Stimulated activated naive CD4-positive, alpha-beta T cell (primary cell): ENCODE measurements around the gene SNRPB.

Source experiments
- DNase-seq, 6 experiments: peaks; one replicate each; lab custom pipeline; 2025; lab: John Stamatoyannopoulos, UW

SNRPB gene

GRCh38 chr20:2475850-2476741 is 5.5 kb upstream of the SNRPB start:
- no peak for DNase-seq

- no peak for DNase-seq
These were observed 2.9 kb upstream of the SNRPB start for GRCh38 chr20:2473516-2473915.

- peak; percentile 57 to 86 (median 69) for DNase-seq
These were observed 582 bp downstream of the SNRPB start for GRCh38 chr20:2469991-2470422.

- no peak for DNase-seq
These were observed 1.8 kb downstream of the SNRPB start for GRCh38 chr20:2468581-2469407.

- no peak for DNase-seq
These were observed 3.2 kb downstream of the SNRPB start for GRCh38 chr20:2467412-2467811.

- no peak for DNase-seq
These were observed 5.5 kb downstream of the SNRPB start for GRCh38 chr20:2465100-2465499.

GRCh38 chr20:2463616-2464365 is 6.8 kb downstream of the SNRPB start:
- DNase-seq: no peak

GRCh38 chr20:2462484-2462883 is 8.1 kb downstream of the SNRPB start:
- no peak for DNase-seq

GRCh38 chr20:2460752-2461424 is 9.7 kb downstream of the SNRPB start:
- DNase-seq: no peak

GRCh38 chr20:2459981-2460751 is 10.4 kb downstream of the SNRPB start:
- no peak for DNase-seq

GRCh38 chr20:2458919-2459499 is 11.6 kb downstream of the SNRPB start:
- no peak for DNase-seq

GRCh38 chr20:2455771-2456497 is 14.7 kb downstream of the SNRPB start:
- DNase-seq: no peak

- DNase-seq: no peak
These were observed 16.8 kb downstream of the SNRPB start for GRCh38 chr20:2453792-2454191.

- peak; percentile 5 to 46 (median 27) for DNase-seq
These were observed 18.5 kb downstream of the SNRPB start for GRCh38 chr20:2451939-2452732.

GRCh38 chr20:2451422-2451821 is 19.2 kb downstream of the SNRPB start:
- DNase-seq: no peak

- DNase-seq: no peak
These were observed 21.2 kb downstream of the SNRPB start for GRCh38 chr20:2449386-2449785.

- no peak for DNase-seq
These were observed 23.7 kb downstream of the SNRPB start for GRCh38 chr20:2446845-2447244.

GRCh38 chr20:2431185-2431584 is 39.4 kb downstream of the SNRPB start:
- no peak for DNase-seq

GRCh38 chr20:2430538-2430937 is 40.1 kb downstream of the SNRPB start:
- DNase-seq: no peak
